ENCODE measurements around the gene PRSS33.

PRSS33 gene

GRCh38 chr16:2790631-2791030 lies 3.3 kb upstream of the PRSS33 start:
- Histone ChIP-seq H3K9ac (ENCODE audit: low read depth, low read length) (no peak overlapping the region), H3K36me3 (ENCODE audit: insufficient read depth, low read depth, low read length) (no peaks in the 10 kb centered on the region), H3K27me3 (ENCODE audit: insufficient read depth, low read length) (peaks cover 11% of the 10 kb centered on the region), H3K27ac (ENCODE audit: low read length) (no peak overlapping the region), H3K4me3 (ENCODE audit: low read length) (no peak overlapping the region), H3K4me1 (ENCODE audit: insufficient read depth, low read length) (no peaks in the 10 kb centered on the region), H3K9me3 (ENCODE audit: insufficient read depth, low read depth, low read length) (no peaks in the 10 kb centered on the region)

GRCh38 chr16:2787961-2788360 lies 601 bp upstream of the PRSS33 start:
- H3K4me1 ChIP-seq (ENCODE audit: insufficient read depth, low read length): no peaks in the 10 kb centered on the region
- no peak overlapping the region for H3K27ac ChIP-seq (ENCODE audit: low read length)
- H3K9ac ChIP-seq (ENCODE audit: low read depth, low read length): no peak overlapping the region
- no peak overlapping the region for H3K4me3 ChIP-seq (ENCODE audit: low read length)
- no peaks in the 10 kb centered on the region for H3K36me3 ChIP-seq (ENCODE audit: insufficient read depth, low read depth, low read length)
- H3K27me3 ChIP-seq (ENCODE audit: insufficient read depth, low read length): peaks cover 29% of the 10 kb centered on the region
- no peaks in the 10 kb centered on the region for H3K9me3 ChIP-seq (ENCODE audit: insufficient read depth, low read depth, low read length)

- Histone ChIP-seq H3K36me3 (ENCODE audit: insufficient read depth, low read depth, low read length) (no peaks in the 10 kb centered on the region), H3K4me3 (ENCODE audit: low read length) (no peak overlapping the region), H3K9ac (ENCODE audit: low read depth, low read length) (no peak overlapping the region), H3K4me1 (ENCODE audit: insufficient read depth, low read length) (no peaks in the 10 kb centered on the region), H3K27me3 (ENCODE audit: insufficient read depth, low read length) (peaks cover 29% of the 10 kb centered on the region), H3K27ac (ENCODE audit: low read length) (no peak overlapping the region), H3K9me3 (ENCODE audit: insufficient read depth, low read depth, low read length) (no peaks in the 10 kb centered on the region)
These were observed 571 bp downstream of the PRSS33 start for GRCh38 chr16:2786826-2787151.

- Histone ChIP-seq H3K27me3 (ENCODE audit: insufficient read depth, low read length) (peaks cover 29% of the 10 kb centered on the region), H3K9me3 (ENCODE audit: insufficient read depth, low read depth, low read length) (no peaks in the 10 kb centered on the region), H3K4me1 (ENCODE audit: insufficient read depth, low read length) (no peaks in the 10 kb centered on the region), H3K36me3 (ENCODE audit: insufficient read depth, low read depth, low read length) (no peaks in the 10 kb centered on the region), H3K4me3 (ENCODE audit: low read length) (no peak overlapping the region), H3K27ac (ENCODE audit: low read length) (no peak overlapping the region), H3K9ac (ENCODE audit: low read depth, low read length) (no peak overlapping the region)
These were observed 1.1 kb downstream of the PRSS33 start for GRCh38 chr16:2786061-2786825.

GRCh38 chr16:2785101-2785991 lies 2.0 kb downstream of the PRSS33 start:
- Histone ChIP-seq H3K4me3 (ENCODE audit: low read length) (no peak overlapping the region; the same call in 1 of the 2 replicates), H3K27ac (ENCODE audit: low read length) (no peak overlapping the region), H3K4me1 (ENCODE audit: insufficient read depth, low read length) (no peaks in the 10 kb centered on the region), H3K36me3 (ENCODE audit: insufficient read depth, low read depth, low read length) (no peaks in the 10 kb centered on the region), H3K27me3 (ENCODE audit: insufficient read depth, low read length) (peaks cover 29% of the 10 kb centered on the region), H3K9ac (ENCODE audit: low read depth, low read length) (no peak overlapping the region), H3K9me3 (ENCODE audit: insufficient read depth, low read depth, low read length) (no peaks in the 10 kb centered on the region)

GRCh38 chr16:2784358-2785100 lies 2.8 kb downstream of the PRSS33 start:
- H3K9ac ChIP-seq (ENCODE audit: low read depth, low read length): no peak overlapping the region
- no peaks in the 10 kb centered on the region for H3K4me1 ChIP-seq (ENCODE audit: insufficient read depth, low read length)
- no peaks in the 10 kb centered on the region for H3K9me3 ChIP-seq (ENCODE audit: insufficient read depth, low read depth, low read length)
- no peak overlapping the region for H3K27ac ChIP-seq (ENCODE audit: low read length)
- no peaks in the 10 kb centered on the region for H3K36me3 ChIP-seq (ENCODE audit: insufficient read depth, low read depth, low read length)
- H3K27me3 ChIP-seq (ENCODE audit: insufficient read depth, low read length): peaks cover 29% of the 10 kb centered on the region
- no peak overlapping the region; the same call in 1 of the 2 replicates for H3K4me3 ChIP-seq (ENCODE audit: low read length)

GRCh38 chr16:2783581-2784357 lies 3.6 kb downstream of the PRSS33 start:
- H3K27me3 ChIP-seq (ENCODE audit: insufficient read depth, low read length): peaks cover 29% of the 10 kb centered on the region
- H3K4me3 ChIP-seq (ENCODE audit: low read length): no peak overlapping the region
- H3K4me1 ChIP-seq (ENCODE audit: insufficient read depth, low read length): no peaks in the 10 kb centered on the region
- H3K9ac ChIP-seq (ENCODE audit: low read depth, low read length): no peak overlapping the region
- no peak overlapping the region for H3K27ac ChIP-seq (ENCODE audit: low read length)
- H3K36me3 ChIP-seq (ENCODE audit: insufficient read depth, low read depth, low read length): no peaks in the 10 kb centered on the region
- no peaks in the 10 kb centered on the region for H3K9me3 ChIP-seq (ENCODE audit: insufficient read depth, low read depth, low read length)

GRCh38 chr16:2782583-2783351 lies 4.6 kb downstream of the PRSS33 start:
- no peak overlapping the region for H3K4me3 ChIP-seq (ENCODE audit: low read length)
- peaks cover 29% of the 10 kb centered on the region for H3K27me3 ChIP-seq (ENCODE audit: insufficient read depth, low read length)
- H3K9me3 ChIP-seq (ENCODE audit: insufficient read depth, low read depth, low read length): no peaks in the 10 kb centered on the region
- H3K4me1 ChIP-seq (ENCODE audit: insufficient read depth, low read length): no peaks in the 10 kb centered on the region
- no peaks in the 10 kb centered on the region for H3K36me3 ChIP-seq (ENCODE audit: insufficient read depth, low read depth, low read length)
- no peak overlapping the region for H3K27ac ChIP-seq (ENCODE audit: low read length)
- no peak overlapping the region for H3K9ac ChIP-seq (ENCODE audit: low read depth, low read length)

- Histone ChIP-seq H3K9me3 (ENCODE audit: insufficient read depth, low read depth, low read length) (no peaks in the 10 kb centered on the region), H3K27ac (ENCODE audit: low read length) (no peak overlapping the region), H3K27me3 (ENCODE audit: insufficient read depth, low read length) (peaks cover 15% of the 10 kb centered on the region), H3K36me3 (ENCODE audit: insufficient read depth, low read depth, low read length) (peaks cover 6% of the 10 kb centered on the region), H3K4me1 (ENCODE audit: insufficient read depth, low read length) (no peaks in the 10 kb centered on the region), H3K9ac (ENCODE audit: low read depth, low read length) (no peak overlapping the region), H3K4me3 (ENCODE audit: low read length) (no peak overlapping the region)
These were observed 7.1 kb downstream of the PRSS33 start for GRCh38 chr16:2779978-2780898.

All from iPS-20b (cell line).